Body of pancreas (tissue), 4 donors: Measurements from ENCODE around the gene BICRAL.

Source experiments
- POLR2A ChIP-seq, 3 donors: fragments of 450-650 bp; IDR thresholded peaks; one replicate each; pipeline ENCODE4 v1.6.1; 2016; ENCODE audit warnings: antibody characterized with exemption in 3 of 3, mild to moderate bottlenecking in 2 of 3
- TF ChIP-seq, protein P1 (sequence below), 7 experiments: fragments of 450-650 bp in 4 of 7; fragments of 200-600 bp in 3 of 7; sonication (generic) in 3 of 7; IDR thresholded peaks; one replicate each; pipeline ENCODE4 v1.5.1; 2016 to 2019; ENCODE audit warnings: antibody characterized with exemption in 7 of 7

DNA sequence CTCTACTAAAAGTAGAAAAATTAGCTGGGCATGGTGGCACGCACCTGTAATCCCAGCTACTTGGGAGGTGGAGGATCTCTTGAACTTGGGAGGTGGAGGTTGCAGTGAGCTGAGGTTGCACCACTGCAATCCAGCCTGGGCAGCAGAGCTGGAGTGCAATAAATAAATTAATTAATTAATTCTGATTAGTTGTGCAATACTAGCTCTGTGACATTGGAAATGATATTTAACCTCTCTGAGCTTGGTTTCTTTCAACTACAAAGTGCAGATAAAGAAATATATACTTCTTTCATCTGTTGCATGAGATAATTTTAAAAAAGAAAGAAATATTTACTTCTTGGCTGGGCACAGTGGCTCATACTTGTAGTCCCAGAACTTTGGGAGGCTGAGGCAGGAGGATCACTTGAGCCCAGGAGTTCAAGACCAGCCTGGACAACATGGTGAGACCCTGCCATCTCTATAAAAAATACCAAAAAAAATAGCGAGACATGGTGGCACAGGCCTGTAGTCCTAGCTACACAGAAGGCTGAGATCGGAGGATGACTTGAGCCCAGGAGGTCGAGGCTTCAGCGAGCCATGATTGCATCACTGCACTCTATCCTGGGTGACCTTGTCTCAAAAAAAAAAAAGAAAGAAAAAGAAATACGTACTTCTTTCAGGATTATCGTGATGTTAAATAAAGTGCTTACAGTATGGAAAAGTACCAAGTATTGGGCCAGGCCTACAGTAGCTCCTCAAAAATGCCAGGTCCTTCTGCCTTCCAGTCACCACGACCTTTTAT is 20.4 kb upstream of the BICRAL start:
- TF ChIP-seq, protein P1, sequence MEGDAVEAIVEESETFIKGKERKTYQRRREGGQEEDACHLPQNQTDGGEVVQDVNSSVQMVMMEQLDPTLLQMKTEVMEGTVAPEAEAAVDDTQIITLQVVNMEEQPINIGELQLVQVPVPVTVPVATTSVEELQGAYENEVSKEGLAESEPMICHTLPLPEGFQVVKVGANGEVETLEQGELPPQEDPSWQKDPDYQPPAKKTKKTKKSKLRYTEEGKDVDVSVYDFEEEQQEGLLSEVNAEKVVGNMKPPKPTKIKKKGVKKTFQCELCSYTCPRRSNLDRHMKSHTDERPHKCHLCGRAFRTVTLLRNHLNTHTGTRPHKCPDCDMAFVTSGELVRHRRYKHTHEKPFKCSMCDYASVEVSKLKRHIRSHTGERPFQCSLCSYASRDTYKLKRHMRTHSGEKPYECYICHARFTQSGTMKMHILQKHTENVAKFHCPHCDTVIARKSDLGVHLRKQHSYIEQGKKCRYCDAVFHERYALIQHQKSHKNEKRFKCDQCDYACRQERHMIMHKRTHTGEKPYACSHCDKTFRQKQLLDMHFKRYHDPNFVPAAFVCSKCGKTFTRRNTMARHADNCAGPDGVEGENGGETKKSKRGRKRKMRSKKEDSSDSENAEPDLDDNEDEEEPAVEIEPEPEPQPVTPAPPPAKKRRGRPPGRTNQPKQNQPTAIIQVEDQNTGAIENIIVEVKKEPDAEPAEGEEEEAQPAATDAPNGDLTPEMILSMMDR (IDR thresholded peaks at IDR 0.05): no peak
- TF ChIP-seq POLR2A (IDR thresholded peaks at IDR 0.05): no peak
